K562 (cell line): Measurements from ENCODE around the gene OAT. TPM values are rescaled to one million over a fixed set of nuclear protein-coding genes. Genes with fewer than 3 reads are reported as not detected.

Source experiments
- BRCA1 ChIP-seq, 2 experiments: fragments of 450-650 bp in 1 of 2; sonication (generic) in 1 of 2; formaldehyde crosslinking in 1 of 2; IDR thresholded peaks; 2 replicates each; pipeline versions ENCODE4 v1.5.0 to v1.6.1; 2017 to 2020; ENCODE audit warnings: mild to moderate bottlenecking in 1 of 2, missing genetic modification reagents in 1 of 2
- CBX3 ChIP-seq, 2 experiments: IDR thresholded peaks; 1 replicate in 1 of 2; 2 replicates in 1 of 2; pipeline ENCODE4 v1.6.1; 2012; ENCODE audit warnings: inconsistent platforms in 2 of 2, low read length in 2 of 2, borderline replicate concordance in 1 of 2, control low read depth in 1 of 2
- CREM ChIP-seq: IDR thresholded peaks from 2 replicates; pipeline ENCODE4 v1.6.1; 2014; ENCODE audit warnings: antibody characterized with exemption, low read depth
- FOXJ2 ChIP-seq: fragments of 200-800 bp; sonication (Bioruptor generic); IDR thresholded peaks from 2 replicates; pipeline ENCODE4 v1.6.1; 2016; ENCODE audit warnings: missing genetic modification characterization, missing compliant biosample characterization
- GTF2A2 ChIP-seq: IDR thresholded peaks from 2 replicates; pipeline ENCODE4 v1.6.1; 2016; ENCODE audit warnings: mild to moderate bottlenecking, missing genetic modification characterization, missing compliant biosample characterization
- HNRNPL ChIP-seq: fragments of 200-400 bp; formaldehyde crosslinking; IDR thresholded peaks from 2 replicates; pipeline ENCODE4 v1.6.1; 2017; ENCODE audit warnings: low read depth, mild to moderate bottlenecking, low read length
- NEUROD1 ChIP-seq: fragments of 150-350 bp; IDR thresholded peaks from 2 replicates; pipeline ENCODE4 v1.6.1; 2014; ENCODE audit warnings: borderline replicate concordance, low read length, low read depth; ENCODE audit not compliant: partially characterized antibody
- PHF8 ChIP-seq: fragments of 200-600 bp; sonication (generic); IDR thresholded peaks from 2 replicates; pipeline ENCODE4 v1.6.1; 2012; ENCODE audit warnings: mixed run types, mild to moderate bottlenecking, inconsistent platforms, low read length, moderate library complexity, borderline replicate concordance
- PHTF2 ChIP-seq: fragments of 250-450 bp; sonication (Bioruptor Pico); IDR thresholded peaks from 2 replicates; pipeline ENCODE4 v1.5.0; 2021; ENCODE audit warnings: mild to moderate bottlenecking
- PML ChIP-seq: IDR thresholded peaks from 2 replicates; pipeline ENCODE4 v1.6.1; 2012; ENCODE audit warnings: low read length, inconsistent platforms
- POLR2B ChIP-seq: fragments of 450-650 bp; IDR thresholded peaks from 2 replicates; pipeline ENCODE4 v1.6.1; 2018; ENCODE audit warnings: low read depth; ENCODE audit not compliant: partially characterized antibody
- SAP30 ChIP-seq: fragments of 200-600 bp; sonication (generic); IDR thresholded peaks from 2 replicates; pipeline ENCODE4 v1.6.1; 2012; ENCODE audit warnings: borderline replicate concordance, low read depth, mild to moderate bottlenecking, moderate library complexity, low read length, control low read depth, inconsistent platforms; ENCODE audit not compliant: insufficient read depth, poor library complexity, severe bottlenecking
- SP2 ChIP-seq: IDR thresholded peaks from 2 replicates; pipeline ENCODE4 v1.6.1; 2011; ENCODE audit warnings: mild to moderate bottlenecking, low read depth, low read length, moderate library complexity; ENCODE audit not compliant: poor library complexity, severe bottlenecking; ENCODE audit errors: extremely low read depth
- SRF ChIP-seq, 2 experiments: fragments of 250-450, 450-650 bp in 1 of 2; sonication (Bioruptor Pico) in 1 of 2; sonication (generic) in 1 of 2; formaldehyde crosslinking; IDR thresholded peaks; 2 replicates each; pipeline versions ENCODE4 v1.5.0 to v1.5.1; 2020 to 2022; ENCODE audit warnings: mild to moderate bottlenecking in 1 of 2, missing genetic modification reagents in 1 of 2
- TBP ChIP-seq: optimal IDR thresholded peaks from 2 replicates; pipeline ENCODE3; 2011; ENCODE audit warnings: low read depth, low read length, improper control_type of control experiment
- ZC3H11A ChIP-seq: IDR thresholded peaks from 2 replicates; pipeline ENCODE4 v1.6.1; 2012; ENCODE audit warnings: low read depth, low read length, improper control_type of control experiment
- ZKSCAN1 ChIP-seq: fragments of 150-350 bp; IDR thresholded peaks from 2 replicates; pipeline ENCODE4 v1.6.1; 2016; ENCODE audit warnings: low read depth, low read length
- ZNF24 ChIP-seq: fragments of 450-650 bp; IDR thresholded peaks from 2 replicates; pipeline ENCODE4 v1.6.1; 2016
- ZNF444 ChIP-seq: fragments of 250-450 bp; sonication (Bioruptor Pico); IDR thresholded peaks from 2 replicates; pipeline ENCODE4 v1.4.0; 2020; ENCODE audit warnings: mild to moderate bottlenecking, moderate library complexity
- polyA plus RNA-seq, 8 experiments: library from polyadenylated mRNA; depleted of rRNA in 4 of 8; stranded (reverse) in 5 of 8; unstranded in 3 of 8; fragments of >200 nt; fragmentation: Nextera tagmentation in 2 of 8; fragmentation: Illumina TruSeq in 1 of 8; extraction: Ambion mirVana in 2 of 8; extraction: Trizol in 1 of 8; gene quantifications; 2 replicates each; pipeline versions ENCODE4 v1.2.1 to v1.2.3, GENCODE V29; 2011 to 2014; ENCODE audit warnings: inconsistent platforms in 1 of 8, missing spikeins in 1 of 8
- total RNA-seq, 7 experiments: library from RNA; depleted of rRNA in 6 of 7; stranded (reverse); fragments of >200 nt in 6 of 7; fragmentation: Illumina TruSeq in 2 of 7; extraction: Trizol in 2 of 7; gene quantifications; 2 replicates each; pipeline versions ENCODE4 v1.2.1 to v1.2.3, GENCODE V29; 2011 to 2021; ENCODE audit warnings: low replicate concordance in 1 of 7
- TF ChIP-seq, protein P1 (sequence below), 3 experiments: IDR thresholded peaks in 2 of 3; conservative IDR thresholded peaks in 1 of 3; 2 replicates each; pipeline ENCODE4 v1.5.1; 2011 to 2012; ENCODE audit warnings: low read length in 3 of 3, mild to moderate bottlenecking in 3 of 3, control low read depth in 2 of 3, improper control_type of control experiment in 1 of 3, inconsistent platforms in 1 of 3, low read depth in 1 of 3, mixed read lengths in 1 of 3, moderate library complexity in 1 of 3; ENCODE audit not compliant: insufficient read depth in 2 of 3
- TF ChIP-seq, protein P2 (sequence below): fragments of 250-450 bp; sonication (Bioruptor Pico); IDR thresholded peaks from 2 replicates; pipeline ENCODE4 v1.8.0; 2021; ENCODE audit warnings: mild to moderate bottlenecking, moderate library complexity
- TF ChIP-seq, protein P3 (sequence below): sonication (generic); formaldehyde crosslinking; IDR thresholded peaks from 2 replicates; pipeline ENCODE4 v1.8.1; 2022; ENCODE audit warnings: missing genetic modification reagents

OAT gene
- total and polyA plus RNA-seq, 9 of the 15 experiments (the other 6 are each of a cell fraction or from before 2014, with no cell fraction given): 100 to 312 (median 163) TPM

DNA sequence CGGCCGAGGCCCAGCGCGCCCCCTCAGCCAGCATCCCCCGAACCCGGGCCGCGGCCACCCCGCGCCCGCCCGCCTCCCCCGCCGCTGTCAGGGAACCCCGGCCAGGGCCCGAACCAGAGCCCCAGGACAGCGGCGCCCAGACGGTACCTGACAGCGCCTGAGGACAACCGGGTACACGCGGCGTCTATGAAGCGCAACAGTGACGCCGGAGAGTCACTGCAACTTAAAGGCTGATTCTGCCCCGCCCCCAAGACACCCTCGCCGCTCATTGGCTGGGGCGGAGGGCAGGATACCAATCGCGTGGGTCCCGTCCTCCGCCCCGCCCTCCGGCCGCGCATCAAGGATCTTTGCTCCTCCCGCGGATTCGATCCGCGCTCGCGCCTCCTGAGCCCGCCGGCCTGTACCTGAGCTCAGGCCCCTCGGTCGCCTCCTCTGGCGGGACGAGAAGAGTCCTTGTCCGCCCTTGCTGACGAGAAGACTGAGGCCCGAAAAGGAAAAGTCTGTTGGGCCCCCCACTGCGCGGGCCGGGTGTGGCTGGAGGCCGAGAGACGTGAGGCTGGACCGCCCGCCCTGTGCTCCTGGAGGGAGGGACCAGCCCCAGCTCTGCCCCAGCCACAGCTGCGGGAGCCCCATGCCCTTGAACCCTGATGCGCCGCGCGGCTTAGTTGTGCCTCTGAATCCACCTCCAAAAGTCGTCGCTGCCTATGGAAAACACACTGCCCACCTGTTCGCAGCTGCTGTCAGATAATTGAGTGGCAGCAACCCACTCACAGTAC lies at the start of gene OAT (continued):
- TF ChIP-seq, protein P1, sequence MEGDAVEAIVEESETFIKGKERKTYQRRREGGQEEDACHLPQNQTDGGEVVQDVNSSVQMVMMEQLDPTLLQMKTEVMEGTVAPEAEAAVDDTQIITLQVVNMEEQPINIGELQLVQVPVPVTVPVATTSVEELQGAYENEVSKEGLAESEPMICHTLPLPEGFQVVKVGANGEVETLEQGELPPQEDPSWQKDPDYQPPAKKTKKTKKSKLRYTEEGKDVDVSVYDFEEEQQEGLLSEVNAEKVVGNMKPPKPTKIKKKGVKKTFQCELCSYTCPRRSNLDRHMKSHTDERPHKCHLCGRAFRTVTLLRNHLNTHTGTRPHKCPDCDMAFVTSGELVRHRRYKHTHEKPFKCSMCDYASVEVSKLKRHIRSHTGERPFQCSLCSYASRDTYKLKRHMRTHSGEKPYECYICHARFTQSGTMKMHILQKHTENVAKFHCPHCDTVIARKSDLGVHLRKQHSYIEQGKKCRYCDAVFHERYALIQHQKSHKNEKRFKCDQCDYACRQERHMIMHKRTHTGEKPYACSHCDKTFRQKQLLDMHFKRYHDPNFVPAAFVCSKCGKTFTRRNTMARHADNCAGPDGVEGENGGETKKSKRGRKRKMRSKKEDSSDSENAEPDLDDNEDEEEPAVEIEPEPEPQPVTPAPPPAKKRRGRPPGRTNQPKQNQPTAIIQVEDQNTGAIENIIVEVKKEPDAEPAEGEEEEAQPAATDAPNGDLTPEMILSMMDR (IDR thresholded peaks at IDR 0.05 in 2 of 3, conservative IDR thresholded peaks at IDR 0.05 in 1 of 3; ENCODE audit: insufficient read depth in 2 of 3, low read depth in 1 of 3, low read length in 3 of 3): peak in 2 of 3 experiments; percentile 36 to 41; a peak in 4 of 6 replicates
- TF ChIP-seq POLR2B: peak; percentile 91
- TF ChIP-seq CREM: peak; percentile 75; the same call in 1 of the 2 replicates
- 0 out of 2 replicates have a peak, but pooled peaks have one; percentile 28 for TF ChIP-seq FOXJ2 (tag)
- TF ChIP-seq PHF8: peak; percentile 70; the same call in 1 of the 2 replicates
- TF ChIP-seq NEUROD1: peak; percentile 44
- TF ChIP-seq ZNF24: no peak
- TF ChIP-seq, protein P2, sequence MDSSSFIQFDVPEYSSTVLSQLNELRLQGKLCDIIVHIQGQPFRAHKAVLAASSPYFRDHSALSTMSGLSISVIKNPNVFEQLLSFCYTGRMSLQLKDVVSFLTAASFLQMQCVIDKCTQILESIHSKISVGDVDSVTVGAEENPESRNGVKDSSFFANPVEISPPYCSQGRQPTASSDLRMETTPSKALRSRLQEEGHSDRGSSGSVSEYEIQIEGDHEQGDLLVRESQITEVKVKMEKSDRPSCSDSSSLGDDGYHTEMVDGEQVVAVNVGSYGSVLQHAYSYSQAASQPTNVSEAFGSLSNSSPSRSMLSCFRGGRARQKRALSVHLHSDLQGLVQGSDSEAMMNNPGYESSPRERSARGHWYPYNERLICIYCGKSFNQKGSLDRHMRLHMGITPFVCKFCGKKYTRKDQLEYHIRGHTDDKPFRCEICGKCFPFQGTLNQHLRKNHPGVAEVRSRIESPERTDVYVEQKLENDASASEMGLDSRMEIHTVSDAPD: no peak
- peak; percentile 26 for TF ChIP-seq SP2
- TF ChIP-seq ZC3H11A: no peak
- peak in 1 of 2 experiments; percentile 30; a peak in 1 of 3 replicates for TF ChIP-seq CBX3 (IDR thresholded peaks at IDR 0.05; ENCODE audit: borderline replicate concordance in 1 of 2, low read length in 2 of 2)
- TF ChIP-seq BRCA1 (IDR thresholded peaks at IDR 0.05): no peak
- TF ChIP-seq BRCA1 (CRISPR knock-in tag; IDR thresholded peaks at IDR 0.05): no peak
- TF ChIP-seq PHTF2 (CRISPR knock-in tag): no peak
- peak; percentile 49 for TF ChIP-seq SAP30
- no peak for TF ChIP-seq ZNF444
- TF ChIP-seq SRF (CRISPR knock-in tag; IDR thresholded peaks at IDR 0.05): peak in 1 of 2 experiments; percentile 64; a peak in 1 of 4 replicates
- TF ChIP-seq GTF2A2 (tag): peak; percentile 77
- no peak for TF ChIP-seq ZKSCAN1
- TF ChIP-seq, protein P3, sequence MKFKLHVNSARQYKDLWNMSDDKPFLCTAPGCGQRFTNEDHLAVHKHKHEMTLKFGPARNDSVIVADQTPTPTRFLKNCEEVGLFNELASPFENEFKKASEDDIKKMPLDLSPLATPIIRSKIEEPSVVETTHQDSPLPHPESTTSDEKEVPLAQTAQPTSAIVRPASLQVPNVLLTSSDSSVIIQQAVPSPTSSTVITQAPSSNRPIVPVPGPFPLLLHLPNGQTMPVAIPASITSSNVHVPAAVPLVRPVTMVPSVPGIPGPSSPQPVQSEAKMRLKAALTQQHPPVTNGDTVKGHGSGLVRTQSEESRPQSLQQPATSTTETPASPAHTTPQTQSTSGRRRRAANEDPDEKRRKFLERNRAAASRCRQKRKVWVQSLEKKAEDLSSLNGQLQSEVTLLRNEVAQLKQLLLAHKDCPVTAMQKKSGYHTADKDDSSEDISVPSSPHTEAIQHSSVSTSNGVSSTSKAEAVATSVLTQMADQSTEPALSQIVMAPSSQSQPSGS (CRISPR knock-in tag): no peak
- TF ChIP-seq PML: peak; percentile 24; the same call in 1 of the 2 replicates
- TF ChIP-seq TBP: peak; percentile 98
- no peak for TF ChIP-seq HNRNPL
